HG03139 (cell line): Measurements from ENCODE around the gene STXBP2.
A peak's percentile ranks its signal among the peaks of the same experiment; 100 is the strongest.

ENCODE experiments used
- ATAC-seq: cut with Tn5 transposase; IDR thresholded peaks from one replicate; pipeline ENCODE4 v1.9.1; 2021; ENCODE audit not compliant: unreplicated experiment

STXBP2 gene

DNA sequence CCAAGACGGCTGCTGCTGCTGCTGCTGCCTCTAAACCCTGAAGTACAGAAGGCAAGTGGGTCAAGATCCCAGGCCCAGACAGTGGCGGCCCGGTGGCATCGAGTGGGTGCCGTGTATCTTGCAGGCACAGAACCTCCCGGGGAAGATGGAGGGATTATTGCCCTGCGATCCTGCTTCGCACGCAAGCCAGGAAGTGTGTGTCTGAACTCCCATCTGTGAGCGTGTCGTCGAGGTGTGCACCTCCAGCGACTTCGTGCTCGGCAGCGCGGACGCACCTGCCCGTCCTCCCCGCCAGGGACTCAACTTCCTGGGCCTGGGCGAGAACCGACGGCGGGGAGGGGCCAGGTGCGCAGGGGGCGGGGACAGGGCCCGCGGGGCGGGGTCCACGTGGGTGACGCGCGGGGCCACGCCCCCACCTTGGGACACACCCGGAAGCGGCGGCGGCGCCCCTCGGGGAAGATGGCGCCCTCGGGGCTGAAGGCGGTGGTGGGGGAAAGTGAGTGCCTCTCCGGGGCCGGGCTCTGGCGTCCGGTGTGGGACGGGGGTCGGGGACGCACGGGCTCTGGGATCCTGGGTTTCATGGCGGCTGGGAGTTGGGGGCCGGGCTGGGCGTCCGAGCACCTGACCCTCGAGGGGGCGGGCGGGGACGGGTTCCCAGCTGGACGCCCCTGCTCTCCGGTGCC is at the start of gene STXBP2:
TSS of gene STXBP2 (plus strand) at position 420 of the 683 bp plus-strand sequence. CDS start at position 460, 40 bp downstream.
- peak; percentile 57 for ATAC-seq

DNA sequence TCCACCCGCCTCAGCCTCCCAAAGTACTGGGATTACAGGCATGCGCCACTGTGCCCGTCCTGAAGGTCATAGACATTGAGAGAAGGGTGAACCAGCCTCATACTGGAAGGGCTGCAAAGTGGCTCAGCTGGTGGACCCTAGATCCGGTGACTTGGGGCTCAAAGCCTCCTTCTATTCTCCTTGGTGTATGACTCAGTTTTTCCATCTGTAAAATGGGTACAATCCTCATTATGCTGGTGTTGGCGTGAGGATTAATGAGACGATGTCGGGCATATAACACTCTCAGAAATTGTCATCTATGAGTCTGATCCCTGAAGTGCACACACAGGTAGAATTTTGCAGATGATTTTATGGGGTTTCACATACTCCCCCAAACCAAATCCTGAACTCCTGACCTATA is 47.1 kb upstream of the STXBP2 start:
- ATAC-seq = no peak

DNA sequence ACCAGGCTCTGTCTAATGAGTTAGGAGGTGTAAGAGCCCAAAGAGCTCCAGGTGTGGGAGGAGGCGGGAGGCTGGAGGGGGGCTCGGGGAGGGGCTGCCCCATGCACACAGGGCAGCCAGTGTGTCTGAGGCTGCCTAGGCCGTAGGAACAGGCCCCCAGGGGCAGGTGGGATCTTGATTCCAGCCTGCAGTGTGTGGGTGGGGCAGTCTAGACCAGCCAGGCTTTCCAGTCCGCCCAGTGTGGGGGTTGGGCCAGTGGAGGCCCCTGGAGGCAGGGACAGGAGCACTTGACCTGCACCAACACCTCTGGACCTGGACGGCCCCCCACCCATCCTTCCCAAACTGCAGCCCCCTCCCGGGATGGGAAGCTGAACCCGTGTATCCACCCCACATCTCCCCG is 46.7 kb upstream of the STXBP2 start:
- no peak for ATAC-seq

DNA sequence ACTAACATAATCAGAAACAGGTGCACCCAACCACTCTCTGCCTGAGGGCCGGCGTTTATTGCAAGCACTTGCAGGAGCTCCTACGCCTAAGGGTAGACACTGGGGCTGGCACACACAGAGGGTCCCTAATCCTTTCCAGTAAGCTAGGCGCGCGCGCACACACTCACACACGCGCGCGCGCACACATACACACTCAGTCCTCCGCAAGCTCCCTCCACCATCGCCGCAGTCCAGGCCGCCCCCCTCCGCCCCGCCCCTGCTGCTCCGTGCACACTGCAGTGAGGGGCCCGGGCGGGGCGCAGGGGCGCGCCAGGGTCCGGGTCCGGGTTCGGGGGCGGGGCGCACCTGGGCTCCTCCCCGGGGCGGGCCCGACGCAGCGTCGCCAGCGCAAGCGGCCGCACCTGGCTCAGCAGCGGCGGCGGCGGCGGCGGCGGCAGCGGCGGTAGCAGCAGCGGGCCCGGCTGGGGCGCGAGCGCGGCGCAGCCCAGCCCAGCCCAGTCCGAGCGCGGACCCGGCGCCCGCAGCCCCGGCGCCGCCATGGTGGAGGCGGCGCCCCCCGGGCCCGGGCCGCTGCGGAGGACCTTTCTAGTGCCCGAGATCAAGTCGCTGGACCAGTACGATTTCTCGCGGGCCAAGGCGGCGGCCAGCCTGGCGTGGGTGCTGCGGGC is 41.3 kb upstream of the STXBP2 start, which contains the start of gene CAMSAP3:
TSS of gene CAMSAP3 (plus strand) at position 398 of the 668 bp plus-strand sequence. CDS start at position 538, 140 bp downstream.
- ATAC-seq = no peak

DNA sequence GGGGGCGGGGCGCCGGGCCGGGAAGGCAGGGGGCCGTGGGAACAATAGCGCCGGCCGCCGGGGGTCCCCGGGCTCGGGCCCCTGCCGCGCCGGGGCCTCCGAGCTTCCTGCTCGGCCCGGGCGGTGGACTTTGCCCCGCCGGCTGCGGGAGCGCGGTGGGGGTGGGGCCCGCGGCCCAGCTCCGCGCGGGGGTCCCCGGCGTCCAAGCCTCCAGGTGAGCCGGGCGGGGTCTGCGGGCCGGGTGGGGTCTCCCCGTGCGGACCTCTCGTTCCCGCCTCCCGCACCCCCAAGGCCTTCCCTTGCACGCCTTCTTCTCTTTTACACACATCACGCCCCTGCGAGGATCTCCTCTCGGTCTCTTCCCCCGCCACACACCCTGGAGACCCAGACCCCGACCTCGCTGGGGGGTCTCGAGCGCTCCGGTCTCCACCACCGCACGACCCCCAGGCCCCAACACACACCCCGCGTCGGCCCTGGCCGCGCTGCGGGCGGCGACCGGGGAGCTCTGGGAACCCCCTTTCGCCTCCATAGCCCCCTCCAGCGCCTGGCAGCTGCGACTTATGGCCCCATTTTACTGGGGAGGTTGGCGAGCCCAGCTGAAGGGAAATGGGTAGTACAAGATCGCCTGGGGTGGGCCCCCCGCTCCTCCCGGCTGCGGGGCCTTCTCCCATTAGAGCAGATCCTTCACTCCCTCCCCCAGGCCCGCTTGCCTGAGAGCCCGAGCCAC is 40.5 kb upstream of the STXBP2 start:
- ATAC-seq = no peak

DNA sequence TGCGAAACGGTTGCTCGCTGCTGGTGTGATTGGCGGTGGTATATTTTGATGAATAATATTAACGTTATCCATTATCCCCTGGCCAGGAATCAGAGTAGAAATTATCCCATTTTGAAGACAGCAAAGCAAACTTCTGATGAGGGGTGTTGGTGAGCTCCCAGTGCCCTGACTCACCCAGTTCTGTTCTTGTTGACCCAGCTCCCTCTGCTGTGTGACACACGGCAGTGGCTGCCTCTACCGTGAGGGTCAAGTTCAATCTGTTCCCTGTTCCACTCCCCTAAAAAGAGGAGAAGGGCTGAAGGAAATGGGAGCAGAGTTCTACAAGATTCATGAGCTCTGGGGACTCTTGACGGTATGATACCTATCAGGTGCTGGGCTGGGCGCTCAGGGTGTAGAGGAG is 39.2 kb upstream of the STXBP2 start:
- ATAC-seq = no peak

DNA sequence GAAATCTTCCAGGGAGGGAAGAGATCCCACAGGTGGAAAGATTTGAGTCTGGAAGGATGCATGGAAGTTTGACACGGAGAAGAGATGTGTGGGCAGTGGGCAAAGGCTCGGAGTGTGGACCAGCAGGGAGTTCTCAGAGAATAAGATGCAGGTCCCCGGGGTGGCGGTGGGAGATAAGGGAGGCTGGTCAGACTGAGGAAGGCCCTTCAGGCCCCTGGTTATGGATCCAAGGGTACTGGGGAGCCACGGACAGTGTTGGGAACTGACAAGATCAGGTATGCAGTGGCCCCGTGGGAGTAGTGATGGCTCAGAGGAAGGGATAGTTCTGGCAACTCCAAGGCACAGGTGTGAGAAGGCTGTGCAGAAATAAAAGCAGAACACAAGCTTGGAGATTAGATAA is 38.7 kb upstream of the STXBP2 start:
- ATAC-seq = no peak

DNA sequence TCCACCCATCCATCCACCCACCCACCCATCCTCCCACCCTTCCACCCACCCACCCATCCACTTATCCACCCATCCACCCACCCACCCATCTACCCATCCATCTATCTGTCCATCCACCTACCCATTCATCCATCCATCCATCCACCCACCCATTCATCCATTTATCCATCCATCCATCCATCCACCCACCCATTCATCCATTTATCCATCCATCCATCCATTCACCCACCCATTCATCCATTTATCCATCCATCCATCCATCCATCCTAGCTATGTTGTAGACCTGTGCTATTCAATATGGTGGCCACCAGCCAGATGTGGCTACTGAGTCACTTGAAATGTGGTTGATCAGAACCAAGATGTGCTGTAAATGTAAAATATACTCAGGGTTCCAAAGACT is 36.2 kb upstream of the STXBP2 start:
- ATAC-seq = no peak

DNA sequence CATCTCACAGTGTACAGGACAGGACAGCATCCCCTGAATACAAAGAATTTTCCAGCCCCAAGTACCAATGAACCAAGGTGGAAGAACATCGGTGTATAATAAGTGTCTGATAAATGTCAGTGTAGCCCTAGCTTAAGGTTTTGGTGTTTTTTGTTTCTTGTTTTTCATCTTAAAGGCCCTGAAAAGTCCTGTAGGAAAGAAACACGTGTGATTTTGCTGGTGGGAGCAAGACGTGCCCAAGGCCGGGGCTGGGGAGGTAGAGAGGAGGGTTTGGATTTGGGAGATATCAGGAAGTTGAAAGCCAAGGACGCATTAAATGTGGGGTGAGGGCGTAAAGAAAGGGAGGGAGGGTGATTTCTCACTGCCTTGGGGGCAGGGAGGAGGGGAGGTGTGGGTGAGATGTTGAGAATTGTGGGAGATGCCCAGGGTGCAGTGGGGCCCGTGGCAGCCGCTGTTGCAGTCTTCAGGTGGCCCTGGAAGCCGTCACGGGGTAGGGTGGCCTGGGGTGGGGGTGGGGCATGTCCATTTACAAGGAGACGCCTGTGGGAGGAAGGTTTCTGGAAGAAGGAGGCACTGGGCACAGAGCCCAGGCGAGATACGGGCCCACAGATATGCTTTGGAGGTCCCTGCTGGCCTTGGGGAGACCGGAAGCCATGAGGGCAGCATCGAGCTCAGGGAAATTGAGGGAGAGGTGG is 34.5 kb upstream of the STXBP2 start:
- no peak for ATAC-seq

DNA sequence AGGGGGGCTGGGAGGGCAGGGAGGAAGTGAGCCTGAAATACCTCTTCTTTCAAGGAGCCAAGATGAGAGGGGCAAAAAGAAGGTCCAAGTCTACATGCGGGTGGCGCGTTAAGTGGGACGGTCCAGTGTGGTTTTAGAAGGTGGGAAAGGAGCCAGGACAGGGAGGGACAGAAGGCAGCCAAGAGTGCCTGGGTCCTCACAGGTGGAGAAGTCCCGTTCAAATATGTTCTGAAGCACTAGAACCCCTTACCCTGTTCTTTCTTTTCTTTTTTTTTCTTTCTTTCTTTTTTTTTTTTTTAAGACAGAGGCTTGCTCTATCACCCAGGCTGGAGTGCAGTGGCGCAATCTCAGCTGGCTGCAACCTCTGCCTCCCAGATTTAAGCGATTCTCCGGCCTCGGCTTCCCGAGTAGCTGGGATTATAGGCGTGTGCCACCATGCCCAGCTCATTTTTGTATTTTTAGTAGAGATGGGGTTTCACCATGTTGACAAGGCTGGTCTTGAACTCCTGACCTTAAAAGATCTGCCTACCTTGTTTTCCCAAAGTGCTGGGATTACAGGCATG is 33.9 kb upstream of the STXBP2 start:
- no peak for ATAC-seq

DNA sequence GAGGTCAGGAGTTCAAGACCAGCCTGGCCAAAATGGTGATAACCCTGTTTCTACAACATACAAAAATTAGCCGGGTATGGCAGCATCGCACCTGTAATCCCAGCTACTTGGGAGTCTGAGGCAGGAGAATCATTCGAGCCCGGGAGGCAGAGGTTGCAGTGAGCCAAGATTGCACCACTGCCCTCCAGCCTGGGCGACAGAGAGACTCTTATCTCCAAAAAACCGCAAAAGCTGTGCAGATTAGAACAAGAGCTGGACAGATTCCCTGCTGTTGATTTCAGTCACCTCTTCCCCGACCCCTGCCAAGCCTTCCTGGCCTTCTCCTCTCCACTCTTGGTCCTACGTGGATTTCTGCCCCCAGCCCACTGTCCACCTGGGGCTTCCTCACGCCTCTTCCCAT is 33.0 kb upstream of the STXBP2 start:
- ATAC-seq = no peak

DNA sequence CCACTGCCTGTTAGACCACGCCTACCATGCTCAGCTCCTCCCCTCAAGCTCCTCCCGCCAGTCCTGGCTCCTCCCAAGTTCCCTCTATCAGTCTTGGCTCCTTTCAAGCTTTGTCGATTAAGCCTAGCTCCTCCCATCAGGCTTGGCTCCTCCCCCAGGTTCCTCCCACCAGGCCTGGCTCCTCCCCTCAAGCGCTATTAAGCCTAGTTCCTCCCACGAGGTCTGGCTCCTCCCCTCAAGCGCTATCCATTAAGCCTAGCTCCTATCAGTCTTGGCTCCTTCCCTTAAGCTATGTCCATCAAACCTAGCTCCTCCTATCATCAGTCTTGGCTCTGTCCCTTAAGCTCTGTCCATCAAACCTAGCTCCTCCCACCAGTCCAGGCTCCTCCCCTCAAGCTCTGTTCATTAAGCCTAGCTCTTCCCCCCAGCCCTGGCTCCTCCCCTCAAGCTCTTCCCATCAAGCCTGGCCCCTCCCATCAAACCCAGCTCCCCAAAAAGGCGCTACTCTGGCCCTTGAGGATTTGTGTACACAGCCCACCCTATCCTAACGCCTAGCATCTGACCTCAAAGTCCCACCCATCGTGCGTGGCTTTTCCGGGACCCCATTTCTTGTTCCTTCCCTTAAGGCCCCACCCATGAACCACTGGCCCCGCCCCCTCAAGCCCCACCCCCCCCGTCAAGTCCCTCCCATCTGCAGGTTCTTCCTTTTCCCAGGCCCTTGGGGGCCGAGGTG is 31.3 kb upstream of the STXBP2 start:
- ATAC-seq = no peak

DNA sequence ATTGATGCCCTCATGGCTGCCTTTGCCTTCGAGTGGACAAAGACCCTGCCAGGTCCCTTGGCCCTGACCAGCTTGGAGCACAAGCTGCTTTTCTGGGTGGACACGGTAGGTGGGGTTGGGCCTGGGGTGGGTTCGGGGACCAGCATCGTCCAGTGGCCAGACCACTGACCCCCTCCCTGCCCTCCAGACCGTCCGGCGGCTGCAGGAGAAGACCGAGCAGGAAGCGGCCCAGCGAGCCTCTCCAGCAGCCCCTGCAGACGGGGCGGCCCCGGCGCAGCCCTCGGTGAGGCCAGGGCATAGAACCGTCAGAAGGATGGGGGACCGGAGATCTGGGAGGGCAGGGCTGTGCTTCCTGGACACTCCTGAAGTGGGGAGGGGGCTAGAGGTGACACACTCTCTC is 30.6 kb upstream of the STXBP2 start:
- ATAC-seq = no peak

DNA sequence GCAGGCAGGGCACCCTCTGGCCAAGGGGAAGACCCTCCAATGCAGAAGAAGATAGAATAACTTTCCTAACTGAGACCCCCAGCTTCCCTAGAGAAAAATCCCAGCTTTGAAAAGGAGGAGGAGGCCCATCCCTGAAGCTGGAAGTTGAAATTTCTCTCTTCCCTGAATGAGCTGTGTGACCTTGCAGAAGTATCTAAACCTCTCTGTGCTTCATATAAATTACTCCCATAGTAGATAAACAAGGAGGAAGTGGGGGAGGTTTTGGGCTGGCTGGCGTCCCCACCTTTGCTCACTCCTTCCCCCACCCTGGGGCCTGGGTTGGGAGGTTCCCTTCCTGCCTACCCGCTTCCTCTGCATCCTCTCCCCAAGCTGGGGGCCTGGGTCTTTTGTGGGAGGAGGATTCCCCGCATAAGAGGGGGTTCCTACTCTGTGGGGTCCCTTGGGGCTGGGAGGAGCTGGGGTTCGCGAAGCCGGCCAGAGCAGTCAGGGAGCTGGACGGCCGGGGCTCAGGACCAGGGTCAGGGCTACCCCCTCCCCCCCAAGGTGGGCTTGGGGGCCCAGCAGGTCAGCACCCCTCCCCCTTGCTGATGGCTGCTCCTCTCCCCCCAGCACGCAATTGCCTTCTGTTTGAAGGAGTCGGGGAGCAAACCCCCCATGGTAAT is 29.6 kb upstream of the STXBP2 start:
- ATAC-seq = no peak

DNA sequence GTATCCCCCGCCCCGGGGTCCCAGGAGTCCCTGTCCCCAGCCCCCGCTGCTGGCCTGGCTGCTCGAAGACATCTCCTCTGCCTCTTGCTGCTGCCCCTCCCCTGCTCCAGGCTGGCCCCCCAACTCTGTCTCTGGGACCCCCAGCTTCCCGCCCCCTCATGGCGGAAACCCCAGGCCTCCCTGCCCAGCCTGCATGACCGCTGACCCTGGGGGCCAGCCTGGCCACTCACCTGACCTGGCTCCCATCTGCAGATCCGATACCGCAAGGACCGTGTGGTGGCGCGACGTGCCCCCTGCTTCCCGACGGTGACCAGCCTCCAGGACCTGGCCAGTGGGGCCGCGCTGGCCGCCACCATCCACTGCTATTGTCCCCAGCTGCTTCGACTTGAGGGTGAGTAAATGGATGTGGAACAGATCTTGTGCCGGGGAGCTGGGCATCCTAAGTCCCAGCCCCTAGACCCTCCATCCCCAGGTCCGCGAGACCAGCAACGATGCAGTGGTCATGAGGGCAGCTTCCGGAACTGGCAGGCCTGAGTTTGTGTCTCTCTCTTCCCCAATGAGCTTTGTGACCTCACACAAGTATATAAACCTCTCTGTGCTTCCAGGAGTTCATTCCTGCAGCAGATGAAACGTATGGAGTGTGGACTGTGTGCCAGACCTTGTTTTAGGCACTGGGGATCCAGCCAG is 28.9 kb upstream of the STXBP2 start:
- no peak for ATAC-seq

DNA sequence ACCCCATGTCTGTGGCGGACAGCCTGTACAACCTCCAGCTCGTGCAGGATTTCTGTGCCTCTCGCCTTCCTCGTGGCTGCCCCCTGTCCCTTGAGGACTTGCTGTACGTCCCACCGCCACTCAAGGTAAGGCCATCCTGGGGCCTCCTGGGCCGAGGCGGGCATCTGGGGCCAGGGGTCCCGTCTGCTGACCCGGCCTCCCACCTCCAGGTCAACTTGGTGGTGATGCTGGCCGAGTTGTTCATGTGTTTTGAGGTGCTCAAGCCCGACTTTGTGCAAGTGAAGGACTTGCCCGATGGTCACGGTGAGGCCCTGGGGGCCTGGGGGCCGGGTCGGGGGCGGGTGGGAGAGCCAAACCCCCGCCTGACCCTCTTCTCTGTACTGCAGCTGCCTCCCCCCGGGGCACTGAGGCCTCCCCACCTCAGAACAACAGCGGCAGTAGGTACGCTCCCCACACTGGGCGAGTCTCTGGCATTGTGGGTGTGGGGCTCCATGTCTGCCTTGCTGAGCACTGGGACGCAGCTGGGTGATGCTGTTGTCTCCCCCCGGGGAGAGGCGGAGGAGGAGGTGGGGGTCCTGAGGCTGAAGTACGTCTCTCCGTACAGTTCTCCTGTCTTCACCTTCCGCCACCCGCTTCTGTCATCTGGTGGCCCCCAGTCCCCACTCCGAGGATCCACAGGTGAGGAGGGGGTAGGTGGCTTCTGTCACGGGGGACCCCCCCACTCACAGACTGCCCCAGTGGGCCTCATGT is 26.2 kb upstream of the STXBP2 start:
- no peak for ATAC-seq

DNA sequence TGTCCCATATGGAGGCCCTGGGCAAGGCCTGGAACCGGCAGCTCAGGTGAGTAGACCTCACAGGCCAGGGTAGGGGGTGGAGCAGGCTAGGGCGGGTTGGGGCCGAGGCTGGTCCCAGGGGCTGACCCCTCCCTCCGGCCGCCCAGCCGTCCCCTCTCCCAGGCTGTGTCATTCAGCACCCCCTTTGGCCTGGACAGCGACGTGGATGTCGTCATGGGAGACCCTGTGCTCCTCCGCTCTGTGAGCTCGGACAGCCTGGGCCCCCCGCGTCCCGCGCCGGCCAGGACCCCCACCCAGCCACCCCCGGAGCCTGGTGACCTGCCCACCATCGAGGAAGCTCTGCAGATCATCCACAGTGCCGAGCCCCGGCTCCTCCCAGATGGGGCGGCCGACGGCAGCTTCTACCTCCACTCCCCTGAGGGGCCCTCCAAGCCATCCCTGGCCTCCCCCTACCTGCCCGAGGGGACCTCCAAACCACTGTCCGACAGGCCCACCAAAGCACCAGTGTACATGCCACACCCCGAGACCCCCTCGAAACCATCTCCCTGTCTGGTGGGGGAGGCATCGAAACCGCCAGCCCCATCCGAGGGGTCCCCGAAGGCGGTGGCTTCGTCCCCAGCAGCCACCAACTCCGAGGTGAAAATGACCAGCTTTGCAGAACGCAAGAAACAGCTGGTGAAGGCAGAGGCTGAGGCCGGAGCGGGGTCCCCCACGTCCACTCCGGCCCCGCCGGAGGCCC is 25.2 kb upstream of the STXBP2 start:
- no peak for ATAC-seq
